Gastroesophageal sphincter (tissue), 4 donors: ENCODE measurements around the gene RAD18. TPM values are rescaled to one million over a fixed set of nuclear protein-coding genes. Genes with fewer than 3 reads are reported as not detected.

Experiments used
- ATAC-seq: fragments of 150-250 bp; one replicate; pipeline ENCODE4 v1.9.1; 2016; ENCODE audit warnings: mild to moderate bottlenecking, moderate library complexity
- H3K27ac ChIP-seq, 4 donors: fragments of 200-600 bp; sonication (generic) in 3 of 4; 1 replicate in 3 of 4; 2 replicates in 1 of 4; pipeline ENCODE4 v1.5.1; 2016 to 2019
- H3K27me3 ChIP-seq: fragments of 200-600 bp; sonication (generic); one replicate; pipeline ENCODE4 v1.5.1; 2019
- H3K36me3 ChIP-seq, 2 donors: fragments of 200-600 bp; sonication (generic); one replicate each; pipeline ENCODE4 v1.5.1; 2019; ENCODE audit warnings: control low read depth in 1 of 2
- H3K4me1 ChIP-seq, 3 donors: fragments of 200-600 bp; sonication (generic); 1 replicate in 2 of 3; 2 replicates in 1 of 3; pipeline ENCODE4 v1.5.1; 2016 to 2019; ENCODE audit warnings: control low read depth in 2 of 3
- H3K4me3 ChIP-seq, 2 donors: fragments of 200-600 bp; sonication (generic); one replicate each; pipeline ENCODE4 v1.5.1; 2019; ENCODE audit warnings: mild to moderate bottlenecking in 1 of 2, moderate library complexity in 1 of 2
- H3K9me3 ChIP-seq, 3 donors: fragments of 200-600 bp; sonication (generic); one replicate each; pipeline ENCODE4 v1.5.1; 2017 to 2019; ENCODE audit warnings: control low read depth in 2 of 3
- CTCF ChIP-seq, 4 experiments: fragments of 200-600 bp in 2 of 4; fragments of 450-650 bp in 2 of 4; sonication (generic) in 1 of 4; IDR thresholded peaks; one replicate each; pipeline ENCODE4 v1.5.1; 2017 to 2019; ENCODE audit warnings: antibody characterized with exemption in 4 of 4, mild to moderate bottlenecking in 2 of 4, moderate library complexity in 2 of 4
- EP300 ChIP-seq: sonication (generic); formaldehyde crosslinking; IDR thresholded peaks from one replicate; pipeline ENCODE4 v1.6.1; 2017; ENCODE audit warnings: antibody characterized with exemption, mild to moderate bottlenecking
- POLR2A ChIP-seq, 2 donors: fragments of 450-650 bp; IDR thresholded peaks; one replicate each; pipeline ENCODE4 v1.6.1; 2017; ENCODE audit warnings: antibody characterized with exemption in 2 of 2, mild to moderate bottlenecking in 2 of 2, moderate library complexity in 1 of 2
- POLR2AphosphoS5 ChIP-seq: sonication (generic); formaldehyde crosslinking; IDR thresholded peaks from one replicate; pipeline ENCODE4 v1.6.1; 2017; ENCODE audit warnings: antibody characterized with exemption
- WGBS, 2 donors: methylation state at CpG; one replicate each; pipeline ENCODE4 v1.1.5; 2018; ENCODE audit warnings: low coverage in 1 of 2; 5-methylcytosine and 5-hydroxymethylcytosine counted together
- total RNA-seq, 4 donors: library from RNA; depleted of rRNA; stranded (reverse); fragments of >200 nt; gene quantifications; one replicate each; pipeline ENCODE4 v1.1.0, GENCODE V29; 2016

RAD18 gene
- total RNA-seq, 4 donors from 2014 or later, result 5.7 to 7.8 (median 6.6) TPM

GRCh38 chr3:8857720-8858367 lies 105.4 kb downstream of the RAD18 start:
- Histone ChIP-seq H3K4me1 (no peaks in the 10 kb centered on the region), H3K4me3 (no peak overlapping the region), H3K27me3 (no peaks in the 10 kb centered on the region), H3K36me3 (no peaks in the 10 kb centered on the region), H3K27ac (no peak overlapping the region), H3K9me3 (no peaks in the 10 kb centered on the region)
- no peak for ATAC-seq
- TF ChIP-seq POLR2AphosphoS5 (no peak), POLR2A (IDR thresholded peaks at IDR 0.05) (no peak)
- 90 to 92% methylated on average over 2 to 5 of the region's 8 CpGs for WGBS, 2 donors

GRCh38 chr3:8856721-8857120 lies 106.6 kb downstream of the RAD18 start:
- Histone ChIP-seq H3K36me3 (no peaks in the 10 kb centered on the region), H3K27me3 (no peaks in the 10 kb centered on the region), H3K27ac (no peak overlapping the region), H3K4me3 (no peak overlapping the region), H3K4me1 (no peaks in the 10 kb centered on the region), H3K9me3 (no peaks in the 10 kb centered on the region)
- TF ChIP-seq POLR2A (IDR thresholded peaks at IDR 0.05) (no peak), EP300 (no peak), POLR2AphosphoS5 (no peak), CTCF (IDR thresholded peaks at IDR 0.05) (no peak)
- WGBS, 2 donors, result 50% methylated on average over 1 of the region's 1 CpG; no CpG with 5 or more reads in 1 of the 2 donors
- no peak for ATAC-seq

DNA sequence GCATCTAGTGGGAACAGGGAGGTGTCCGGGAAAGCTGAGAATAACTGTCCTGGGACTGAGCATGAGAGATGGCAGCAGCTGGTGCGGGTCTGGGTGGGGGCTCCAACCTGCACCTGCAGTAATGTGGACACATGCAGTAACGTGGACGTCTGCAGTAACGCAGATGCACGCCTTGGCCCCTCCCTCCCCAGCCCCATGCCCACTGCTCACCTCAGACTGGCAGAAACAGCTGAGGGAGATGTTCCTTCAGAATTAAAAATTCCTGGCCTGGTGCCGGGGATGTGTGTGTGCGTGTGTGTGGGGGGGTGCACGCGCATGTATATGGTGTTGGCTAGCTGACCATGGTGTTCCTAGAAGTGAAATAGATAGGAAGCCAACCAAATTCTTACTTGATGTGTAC lies 107.2 kb downstream of the RAD18 start:
- Histone ChIP-seq H3K4me3 (no peak overlapping the region), H3K4me1 (no peaks in the 10 kb centered on the region), H3K36me3 (no peaks in the 10 kb centered on the region), H3K9me3 (no peaks in the 10 kb centered on the region), H3K27me3 (no peaks in the 10 kb centered on the region), H3K27ac (no peak overlapping the region)
- WGBS, 2 donors, result 90 to 94% methylated on average over 4 to 9 of the region's 10 CpGs
- TF ChIP-seq POLR2A (IDR thresholded peaks at IDR 0.05), result no peak
- no peak for TF ChIP-seq EP300
- TF ChIP-seq CTCF (IDR thresholded peaks at IDR 0.05), result no peak
- no peak for ATAC-seq

- no peaks in the 10 kb centered on the region for H3K36me3 ChIP-seq
- no peak overlapping the region for H3K27ac ChIP-seq
- TF ChIP-seq EP300 (no peak), CTCF (IDR thresholded peaks at IDR 0.05) (no peak), POLR2A (IDR thresholded peaks at IDR 0.05) (no peak), POLR2AphosphoS5 (no peak)
- WGBS, 2 donors, result 71 to 89% methylated on average over 1 to 4 of the region's 4 CpGs
- no peak overlapping the region for H3K4me3 ChIP-seq
- no peak for ATAC-seq
- no peaks in the 10 kb centered on the region for H3K9me3 ChIP-seq
- no peaks in the 10 kb centered on the region for H3K27me3 ChIP-seq
- H3K4me1 ChIP-seq, result no peaks in the 10 kb centered on the region
Measured at GRCh38 chr3:8854656-8855055, 108.6 kb downstream of the RAD18 start.

DNA sequence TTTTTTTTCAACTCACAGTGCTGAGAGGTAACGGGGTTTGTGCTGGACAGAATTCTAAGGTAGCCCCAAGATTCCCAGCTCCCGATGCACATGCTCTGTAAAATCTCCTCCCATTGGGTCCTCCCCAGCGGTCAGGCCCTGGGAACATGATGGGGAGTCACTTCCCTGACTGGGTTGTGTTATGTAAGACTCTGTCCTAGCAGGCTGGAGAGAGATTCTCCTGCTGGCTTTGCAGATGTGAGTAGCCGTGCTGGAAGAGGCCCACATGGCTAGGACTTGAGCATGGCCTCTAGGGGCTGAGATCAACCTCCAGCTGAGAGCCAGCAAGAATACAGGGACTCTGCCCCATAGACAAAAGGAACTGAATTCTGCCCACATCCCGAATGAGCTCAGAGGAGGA lies 110.2 kb downstream of the RAD18 start:
- no peak for ATAC-seq
- Histone ChIP-seq H3K36me3 (no peaks in the 10 kb centered on the region), H3K4me1 (no peaks in the 10 kb centered on the region), H3K9me3 (no peaks in the 10 kb centered on the region), H3K27me3 (no peaks in the 10 kb centered on the region), H3K4me3 (no peak overlapping the region), H3K27ac (no peak overlapping the region)
- WGBS, 2 donors, result 80 to 86% methylated on average over 1 to 4 of the region's 5 CpGs
- TF ChIP-seq CTCF (IDR thresholded peaks at IDR 0.05), result no peak
- TF ChIP-seq POLR2A (IDR thresholded peaks at IDR 0.05), result no peak
- TF ChIP-seq POLR2AphosphoS5, result no peak
- TF ChIP-seq EP300, result no peak
